UCSD-AML1 (cell line): ENCODE measurements around the gene DNAJC12.
"Not testable (repeated sequence)": the region's sequence is repeated elsewhere in the genome, so short reads cannot be mapped to it uniquely, and the experiment has no call there.

Experiments used
- DNase-seq: peaks from one replicate; lab custom pipeline; 2025; ENCODE audit not compliant: unreplicated experiment; lab: John Stamatoyannopoulos, UW

DNAJC12 gene

DNA sequence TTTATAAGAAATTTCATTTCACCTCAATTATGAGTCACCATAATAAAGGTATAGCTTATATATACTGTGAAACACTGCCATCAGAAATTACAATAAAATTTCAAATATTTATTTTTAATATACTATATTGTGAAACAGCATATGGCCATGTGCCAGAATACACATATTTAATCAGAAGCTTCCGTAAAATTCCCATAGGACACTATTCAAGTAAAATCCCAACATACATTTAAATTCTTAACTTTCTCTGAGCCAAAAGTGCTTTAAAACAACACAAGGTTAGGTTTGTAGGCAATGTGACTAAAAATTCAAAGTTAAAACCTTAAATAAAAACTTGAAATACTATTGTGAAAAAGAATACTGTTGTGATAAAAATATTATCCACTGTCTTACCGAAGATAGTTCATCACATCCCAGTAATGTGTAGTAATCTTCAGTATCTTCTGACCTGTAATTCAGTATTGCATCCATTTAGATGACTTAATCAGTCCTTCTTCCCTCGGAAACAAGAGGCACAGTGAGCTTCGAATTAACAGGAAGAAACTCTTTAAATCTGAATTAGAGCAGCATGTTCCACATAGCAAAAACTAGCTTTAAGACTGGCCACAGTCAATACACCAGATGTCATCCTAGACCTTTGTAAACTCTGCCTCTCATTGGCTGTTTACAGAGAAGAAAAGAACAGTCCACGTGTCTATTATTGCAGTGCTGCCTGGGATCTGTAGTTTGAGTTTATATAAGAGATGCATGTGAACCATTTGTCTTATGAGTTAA lies at the start of gene DNAJC12:
DNAJC12 (minus strand) TSS at position 648 of the 774 bp plus-strand sequence; CDS start at position 471, 177 bp downstream.
- no peak for DNase-seq

GRCh38 chr10:67884842-67885670 lies 47.1 kb upstream of the DNAJC12 start:
- peak; percentile 81 for DNase-seq

GRCh38 chr10:67884313-67884841 lies 46.4 kb upstream of the DNAJC12 start, which contains the start of gene SIRT1:
SIRT1 (plus strand) TSS chr10:67884656; CDS start chr10:67884722, 66 bp downstream.
- DNase-seq = peak; percentile 96

- DNase-seq = peak; percentile 14
Measured at GRCh38 chr10:67883710-67884312, 45.8 kb upstream of the DNAJC12 start.

DNA sequence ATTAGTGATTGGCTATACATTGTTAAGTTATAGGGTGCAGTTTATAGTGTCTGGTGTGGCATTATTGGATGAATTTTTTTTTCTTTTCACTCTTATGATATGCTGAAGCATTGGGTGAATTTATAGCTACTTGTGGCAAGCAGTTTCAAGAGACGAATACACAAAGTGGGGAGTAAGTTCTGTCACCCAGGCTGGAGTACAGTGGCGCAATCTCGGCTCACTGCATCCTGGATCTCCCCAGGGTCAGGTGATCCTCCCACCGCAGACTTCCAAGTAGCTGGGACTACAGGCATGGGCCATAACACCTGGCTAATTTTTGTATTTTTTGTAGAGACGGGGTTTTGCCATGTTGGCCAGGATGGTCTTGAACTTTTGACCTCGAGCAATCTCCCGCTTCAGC lies 40.1 kb upstream of the DNAJC12 start:
- no peak for DNase-seq

GRCh38 chr10:67877421-67877820 lies 39.4 kb upstream of the DNAJC12 start:
- not testable (repeated sequence) for DNase-seq

DNA sequence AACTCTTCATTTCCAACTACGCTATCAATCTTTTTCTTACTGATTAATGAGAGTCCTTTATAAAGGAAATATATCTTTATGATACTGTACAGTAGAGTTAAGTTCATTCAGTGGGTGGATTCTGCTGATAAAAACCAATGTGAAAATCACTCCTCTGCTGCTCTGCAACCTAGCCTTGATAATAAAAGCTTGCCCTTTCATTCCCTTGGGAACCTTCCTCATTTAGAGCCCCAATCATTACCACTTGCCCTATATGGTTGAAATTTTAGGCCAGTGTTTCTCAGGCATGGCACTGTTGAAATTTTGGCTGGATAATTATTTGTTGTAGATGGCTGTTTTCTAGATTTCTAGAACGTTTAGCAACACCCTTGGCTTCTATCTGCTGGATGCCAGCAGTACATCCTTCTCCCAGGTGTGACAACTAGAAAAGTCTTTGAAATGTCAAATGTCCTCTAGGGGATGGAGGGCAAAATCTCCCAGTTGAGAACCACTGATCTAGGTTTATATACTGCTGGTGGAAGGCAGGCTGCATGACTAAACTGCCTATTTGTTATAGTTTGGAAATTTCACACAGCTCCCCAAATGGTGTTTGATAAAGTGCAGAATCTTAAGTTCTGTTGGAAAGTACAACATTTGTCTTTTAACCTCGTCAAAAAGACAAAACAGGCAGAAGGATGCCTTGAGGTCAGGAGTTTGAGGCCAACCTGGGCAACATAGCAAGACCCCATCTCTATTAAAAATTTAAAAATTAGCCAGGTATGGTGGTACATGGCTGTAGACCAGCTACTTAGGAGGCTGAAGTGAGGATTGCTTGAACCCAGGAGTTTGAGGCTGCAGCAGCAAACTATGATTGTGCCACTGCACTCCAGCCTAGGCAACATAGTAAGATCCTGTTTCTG lies 37.6 kb upstream of the DNAJC12 start:
- no peak for DNase-seq

DNA sequence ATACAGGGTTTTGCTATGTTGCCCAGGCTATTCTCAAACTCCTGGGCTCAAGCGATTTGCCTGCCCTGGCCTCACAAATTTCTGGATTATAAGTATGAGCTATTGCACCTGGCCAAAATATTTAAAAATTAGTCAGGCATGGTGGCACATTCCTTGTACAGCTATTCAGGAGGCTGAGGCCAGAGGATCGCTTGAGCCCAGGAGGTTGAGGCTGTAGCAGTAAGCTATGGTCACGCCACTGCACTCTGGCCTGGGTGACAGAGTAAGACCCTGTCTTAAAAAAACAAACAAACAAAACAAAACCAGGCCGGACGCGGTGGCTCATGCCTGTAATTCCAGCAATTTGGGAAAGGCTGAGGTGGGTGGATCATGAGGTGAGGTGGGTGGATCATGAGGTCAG lies 32.0 kb upstream of the DNAJC12 start:
- no peak for DNase-seq

DNA sequence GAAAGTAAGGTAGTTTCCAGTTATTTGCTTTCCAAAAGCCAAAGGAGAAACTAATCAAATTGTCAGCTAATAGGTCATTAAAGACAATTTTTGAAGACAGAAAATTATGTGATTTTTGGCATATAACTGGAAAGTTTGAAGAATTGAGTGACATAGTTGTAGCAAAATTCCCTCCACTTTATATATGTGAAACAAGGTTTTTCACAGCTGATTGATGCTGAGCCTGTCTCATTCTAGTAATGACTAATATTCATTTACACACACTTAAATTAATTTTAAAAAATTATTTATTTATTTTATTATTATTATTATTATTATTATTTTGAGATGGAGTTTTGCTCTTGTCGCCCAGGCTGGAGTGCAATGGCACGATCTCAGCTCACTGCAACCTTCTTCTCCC lies 30.1 kb upstream of the DNAJC12 start:
- no peak for DNase-seq

DNA sequence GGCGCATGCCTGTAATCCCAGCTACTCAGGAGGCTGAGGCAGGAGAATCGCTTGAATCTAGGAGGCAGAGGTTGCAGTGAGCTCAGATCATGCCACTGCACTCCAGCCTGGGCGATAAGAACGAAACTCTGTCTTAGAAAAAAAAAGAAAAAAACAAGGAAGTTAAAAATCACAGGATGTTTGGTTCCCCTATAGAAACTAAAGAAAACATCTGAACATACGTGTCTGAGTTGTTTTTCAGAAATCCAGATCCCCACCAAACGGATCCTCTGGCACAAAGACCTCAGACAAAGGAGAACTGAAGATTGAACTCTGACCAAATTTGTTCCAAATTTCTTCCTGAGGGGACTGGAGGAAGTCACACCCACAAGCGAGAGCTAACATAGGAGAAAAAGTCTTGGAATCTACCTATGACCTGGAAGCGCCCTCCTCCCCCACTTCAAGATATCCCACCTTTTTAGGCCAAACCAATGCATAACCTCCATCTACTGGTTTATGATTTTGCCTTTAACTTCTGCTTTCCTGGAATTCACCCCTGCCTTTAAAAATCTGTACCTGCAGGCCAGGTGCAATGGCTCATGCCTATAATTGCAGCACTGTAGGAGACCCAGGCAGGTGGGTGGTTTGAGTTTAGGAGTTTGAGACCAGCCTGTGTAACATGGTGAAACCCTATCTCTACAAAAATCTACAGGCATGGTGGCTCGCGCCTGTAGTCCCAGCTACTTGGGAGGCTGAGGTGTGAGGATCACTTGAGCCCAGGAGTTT lies 26.8 kb upstream of the DNAJC12 start:
- DNase-seq = no peak

DNA sequence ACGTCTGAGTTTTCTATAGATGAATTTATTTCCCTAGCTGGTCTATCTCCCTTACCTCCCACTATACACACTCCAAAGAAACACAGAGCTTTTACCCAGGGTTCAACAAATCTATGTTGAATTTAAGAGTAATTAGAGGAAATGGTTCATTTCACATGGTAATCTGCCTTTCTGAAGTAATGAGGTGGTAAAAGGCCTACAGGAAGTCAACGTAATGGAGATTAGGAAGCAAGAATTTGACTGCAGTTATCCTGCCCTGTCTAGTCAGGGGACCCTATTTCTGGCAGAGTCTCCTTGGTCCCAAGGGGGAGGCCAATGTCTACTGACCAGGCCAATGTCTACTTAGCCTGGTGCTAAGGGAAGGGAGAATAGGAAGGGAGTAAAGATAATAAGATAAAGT lies 25.1 kb upstream of the DNAJC12 start:
- DNase-seq = no peak

DNA sequence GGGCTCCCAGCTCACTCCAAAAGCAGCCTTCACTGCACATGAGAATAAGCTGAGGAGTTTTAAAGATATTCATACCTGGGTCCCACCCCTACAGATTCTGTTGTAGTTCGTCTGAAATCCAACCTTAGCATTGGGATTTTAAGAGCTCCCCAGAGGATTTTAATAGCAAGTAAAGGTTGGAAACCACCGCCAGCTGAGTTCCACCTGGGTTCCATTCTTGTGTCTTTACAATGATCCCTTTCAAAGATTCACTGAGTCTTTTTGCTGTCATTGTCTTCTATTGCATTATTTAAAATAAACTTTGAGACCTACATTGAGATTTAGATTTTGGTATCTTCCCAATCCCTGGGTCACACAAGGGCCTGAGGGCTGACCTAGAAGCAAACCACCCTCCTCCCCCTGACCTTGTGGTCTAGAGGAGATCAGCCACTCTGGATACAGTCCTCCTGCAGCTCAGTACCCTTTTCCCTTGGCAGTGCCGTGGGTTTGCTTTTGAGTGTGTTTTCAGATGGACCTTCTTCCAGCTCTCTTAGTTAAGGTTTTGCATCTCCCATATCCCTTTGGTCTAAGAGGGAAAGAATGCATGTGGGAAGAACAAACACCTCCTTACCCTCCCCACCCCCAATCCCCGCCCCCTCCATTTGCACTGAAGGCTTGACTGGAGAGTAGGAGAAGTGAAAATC lies 23.9 kb upstream of the DNAJC12 start:
- DNase-seq = no peak

- no peak for DNase-seq
Measured at GRCh38 chr10:67858971-67859370, 21.0 kb upstream of the DNAJC12 start.

DNA sequence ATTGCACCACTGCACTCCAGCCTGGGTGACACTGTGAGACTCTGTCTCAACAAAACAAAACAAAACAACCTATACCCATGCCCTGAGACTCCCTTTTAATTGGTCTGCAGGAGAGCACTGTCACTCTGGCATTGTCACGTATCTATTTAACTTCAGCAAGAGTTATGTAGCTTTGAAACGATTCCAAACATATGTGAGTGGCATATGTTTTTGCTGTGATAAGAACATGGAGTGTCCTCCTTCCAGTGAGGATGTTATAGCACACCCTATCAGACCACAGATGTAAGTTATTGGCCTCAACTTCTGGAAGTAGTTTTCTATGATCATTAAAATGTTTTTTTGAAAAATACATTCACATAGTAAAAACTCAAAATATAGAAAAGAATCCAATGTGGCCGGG lies 15.5 kb upstream of the DNAJC12 start:
- DNase-seq = no peak

GRCh38 chr10:67852761-67853160 lies 14.8 kb upstream of the DNAJC12 start:
- no peak for DNase-seq

DNA sequence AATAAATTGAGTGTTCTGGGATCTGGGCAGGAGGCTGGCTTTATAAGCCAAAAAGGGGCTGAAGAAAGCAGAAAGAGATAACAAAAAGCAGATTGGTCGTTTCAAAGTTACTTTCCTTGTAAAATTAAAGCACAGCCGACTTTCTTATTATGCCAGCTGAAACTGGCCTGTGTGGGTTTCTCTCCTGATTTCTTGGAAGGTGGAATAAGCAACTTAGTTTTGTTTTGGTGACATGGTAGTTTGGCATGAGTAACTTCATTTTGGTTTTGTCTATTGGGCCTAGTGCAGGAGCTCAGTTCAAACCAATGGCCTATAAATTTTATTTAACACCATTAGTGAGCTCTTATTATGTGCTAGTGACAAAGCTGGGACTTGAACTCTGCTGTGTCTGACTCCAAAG lies 13.2 kb upstream of the DNAJC12 start:
- DNase-seq = no peak

- peak; percentile 92 for DNase-seq
Measured at GRCh38 chr10:67849331-67850011, 11.5 kb upstream of the DNAJC12 start.

DNA sequence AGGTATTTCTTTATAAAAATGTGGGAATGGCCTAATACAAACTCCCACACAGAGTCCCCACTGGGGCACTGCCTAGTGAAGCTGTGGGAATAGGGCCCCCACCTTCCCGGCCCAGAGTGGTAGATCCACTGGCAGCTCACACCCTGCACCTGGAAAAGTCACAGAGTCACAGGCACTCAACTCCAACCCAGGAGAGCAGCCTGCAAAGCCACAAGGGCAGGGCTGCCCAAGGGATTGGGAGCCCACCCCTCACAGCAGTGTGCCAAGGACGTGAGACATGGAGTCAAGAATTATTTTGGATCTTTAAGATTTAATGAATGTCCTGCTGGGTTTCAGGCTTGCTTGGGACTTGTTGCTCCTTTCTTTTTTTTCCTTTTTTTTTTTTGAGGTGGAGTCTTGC lies 5.3 kb upstream of the DNAJC12 start:
- DNase-seq = no peak

DNA sequence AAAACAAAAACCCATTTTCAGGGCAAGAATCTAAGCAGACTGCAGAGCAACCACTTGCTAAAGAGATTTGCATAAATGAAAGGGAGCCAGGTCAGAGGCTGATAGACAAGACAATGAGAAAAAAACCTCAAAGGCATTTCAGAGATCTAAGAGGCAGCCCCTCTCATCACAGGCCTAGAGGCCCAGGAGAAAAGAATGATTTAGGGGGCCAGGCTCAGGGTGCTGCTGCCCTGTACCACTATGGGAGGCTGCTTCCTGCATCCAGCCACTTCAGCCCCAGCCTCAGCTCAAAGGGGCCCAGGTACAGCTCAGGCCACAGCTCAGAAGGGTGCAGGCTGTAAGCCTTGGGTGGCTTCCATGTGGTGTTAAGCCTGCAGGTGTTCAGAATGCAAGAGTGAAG lies 3.7 kb upstream of the DNAJC12 start:
- DNase-seq = no peak
